NT2/D1 (cell line): ENCODE data around the gene STRN3.
"Not testable (repeated sequence)": the region's sequence is repeated elsewhere in the genome, so short reads cannot be mapped to it uniquely, and the experiment has no call there.

Source experiments
- DNase-seq: peaks from one replicate; pipeline ENCODE4 v3.0.0-alpha.2; 2011; ENCODE audit warnings: low read depth, low spot score
- H3K27me3 ChIP-seq: 2 replicates; pipeline ENCODE4 v1.6.0; 2011; ENCODE audit warnings: mild to moderate bottlenecking; ENCODE audit not compliant: insufficient read length, insufficient read depth
- H3K36me3 ChIP-seq: 2 replicates; pipeline ENCODE4 v1.6.1; 2011; ENCODE audit warnings: mild to moderate bottlenecking, low read length, mixed read lengths; ENCODE audit not compliant: insufficient read depth, insufficient read length
- H3K4me1 ChIP-seq: 2 replicates; pipeline ENCODE4 v1.5.1; 2011; ENCODE audit not compliant: insufficient read depth, insufficient read length
- H3K4me3 ChIP-seq: 2 replicates; pipeline ENCODE4 v1.5.1; 2011; ENCODE audit warnings: low read depth; ENCODE audit not compliant: insufficient read length
- H3K9ac ChIP-seq: 2 replicates; pipeline ENCODE4 v1.6.0; 2011; ENCODE audit warnings: low read depth; ENCODE audit not compliant: insufficient read length
- H3K9me3 ChIP-seq: 2 replicates; pipeline ENCODE4 v1.5.1; 2011; ENCODE audit warnings: mild to moderate bottlenecking, low read length; ENCODE audit not compliant: insufficient read depth
- SUZ12 ChIP-seq: IDR thresholded peaks from 2 replicates; pipeline ENCODE4 v1.6.1; 2011; ENCODE audit not compliant: insufficient read length, insufficient read depth; ENCODE audit errors: extremely low read depth
- YY1 ChIP-seq: IDR thresholded peaks from 2 replicates; pipeline ENCODE4 v1.6.1; 2011; ENCODE audit not compliant: insufficient read length, insufficient read depth
- ZNF274 ChIP-seq: IDR thresholded peaks from 2 replicates; pipeline ENCODE4 v1.6.1; 2011; ENCODE audit warnings: mild to moderate bottlenecking, low read depth, low read length

The STRN3 gene

DNA sequence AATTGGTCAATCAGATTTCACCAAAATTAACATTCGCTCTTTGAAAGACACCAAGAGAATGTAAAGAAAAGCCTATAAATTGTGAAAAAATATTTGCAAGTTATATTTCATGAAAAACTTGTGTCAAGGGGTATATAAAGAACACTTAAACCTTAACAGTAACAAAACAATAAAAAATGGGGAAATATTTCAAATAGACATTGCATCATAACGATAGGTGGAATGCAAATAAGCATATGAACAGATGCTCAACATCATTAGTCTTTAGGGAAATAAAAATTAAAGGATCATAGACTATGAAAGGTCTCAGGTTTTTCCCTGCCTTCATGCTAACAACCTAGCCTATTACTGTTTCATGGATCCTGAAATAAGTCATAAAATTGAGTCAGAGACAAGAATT is 87.6 kb downstream of the STRN3 start:
- H3K4me3 ChIP-seq, result no peak overlapping the region
- no peaks in the 10 kb centered on the region for H3K4me1 ChIP-seq
- H3K9ac ChIP-seq, result no peak overlapping the region
- no peaks in the 10 kb centered on the region for H3K27me3 ChIP-seq
- no peak for DNase-seq
- H3K36me3 ChIP-seq, result peaks cover 57% of the 10 kb centered on the region
- H3K9me3 ChIP-seq, result no peaks in the 10 kb centered on the region
- TF ChIP-seq SUZ12, result no peak
- no peak for TF ChIP-seq YY1
- no peak for TF ChIP-seq ZNF274

DNA sequence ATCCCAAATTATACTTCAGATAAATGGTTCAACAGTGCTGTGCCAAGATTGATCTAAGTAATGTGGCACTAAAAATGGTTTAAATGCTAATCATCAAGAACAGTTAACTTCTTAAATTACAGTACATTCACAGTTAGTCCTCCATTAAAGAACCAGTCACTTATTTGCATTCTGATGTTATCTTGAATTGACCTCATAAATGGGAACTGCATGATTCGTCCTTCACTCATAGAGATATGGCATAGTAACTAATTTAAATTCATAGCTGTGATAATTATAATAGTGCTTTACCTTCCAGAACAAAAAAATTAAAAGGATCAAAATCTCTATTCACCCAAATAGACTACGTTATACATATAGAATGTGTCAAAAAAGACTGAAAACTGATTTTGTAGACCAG is 90.7 kb downstream of the STRN3 start:
- no peaks in the 10 kb centered on the region for H3K9me3 ChIP-seq
- TF ChIP-seq YY1 (no peak), ZNF274 (no peak), SUZ12 (no peak)
- H3K4me1 ChIP-seq, result no peaks in the 10 kb centered on the region
- H3K27me3 ChIP-seq, result no peaks in the 10 kb centered on the region
- DNase-seq, result no peak
- no peak overlapping the region for H3K9ac ChIP-seq
- no peak overlapping the region for H3K4me3 ChIP-seq
- H3K36me3 ChIP-seq, result peaks cover 49% of the 10 kb centered on the region

DNA sequence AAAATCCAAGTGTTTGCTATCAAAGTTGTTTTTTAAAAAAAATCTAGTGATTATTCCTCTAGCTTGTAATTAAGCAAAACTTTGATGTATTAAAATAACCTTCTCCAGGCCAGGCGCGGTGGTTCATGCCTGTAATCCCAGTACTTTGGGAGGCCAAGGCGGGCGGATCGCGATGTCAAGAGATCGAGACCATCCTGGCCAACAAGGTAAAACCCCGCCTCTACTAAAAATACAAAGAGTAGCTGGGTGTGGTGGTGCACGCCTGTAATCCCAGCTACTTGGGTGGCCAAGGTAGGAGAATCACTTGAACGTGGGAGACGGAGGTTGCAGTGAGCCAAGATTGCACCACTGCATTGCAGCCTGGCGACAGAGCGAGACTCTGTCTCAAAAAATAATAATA is 92.2 kb downstream of the STRN3 start:
- H3K36me3 ChIP-seq, result peaks cover 44% of the 10 kb centered on the region
- H3K9me3 ChIP-seq, H3K9ac ChIP-seq, DNase-seq, H3K4me1 ChIP-seq, H3K4me3 ChIP-seq, H3K27me3 ChIP-seq: not testable (repeated sequence)

DNA sequence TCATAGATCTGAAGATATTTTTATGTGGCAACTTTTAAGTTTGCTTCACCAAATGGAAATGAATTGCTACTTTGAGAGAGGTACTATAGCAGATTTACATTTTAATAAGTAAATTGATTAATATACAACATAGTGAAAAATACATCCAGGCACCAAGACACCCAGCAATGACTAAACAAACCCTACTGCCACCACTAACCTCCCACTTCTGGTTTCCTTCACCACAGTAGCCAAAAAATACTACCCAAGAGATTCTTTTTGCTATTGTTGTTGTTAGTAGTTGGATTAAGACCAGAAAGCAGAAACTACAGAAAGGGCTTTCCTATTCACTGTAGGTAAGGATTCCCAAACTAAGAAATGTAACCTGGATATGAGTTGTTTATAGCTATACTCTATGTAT is 97.7 kb downstream of the STRN3 start:
- Histone ChIP-seq H3K9ac (no peak overlapping the region), H3K9me3 (no peaks in the 10 kb centered on the region), H3K36me3 (peaks cover 8% of the 10 kb centered on the region), H3K4me3 (no peak overlapping the region), H3K27me3 (no peaks in the 10 kb centered on the region), H3K4me1 (no peaks in the 10 kb centered on the region)
- TF ChIP-seq SUZ12, result no peak
- no peak for TF ChIP-seq YY1
- no peak for TF ChIP-seq ZNF274
- DNase-seq, result no peak

DNA sequence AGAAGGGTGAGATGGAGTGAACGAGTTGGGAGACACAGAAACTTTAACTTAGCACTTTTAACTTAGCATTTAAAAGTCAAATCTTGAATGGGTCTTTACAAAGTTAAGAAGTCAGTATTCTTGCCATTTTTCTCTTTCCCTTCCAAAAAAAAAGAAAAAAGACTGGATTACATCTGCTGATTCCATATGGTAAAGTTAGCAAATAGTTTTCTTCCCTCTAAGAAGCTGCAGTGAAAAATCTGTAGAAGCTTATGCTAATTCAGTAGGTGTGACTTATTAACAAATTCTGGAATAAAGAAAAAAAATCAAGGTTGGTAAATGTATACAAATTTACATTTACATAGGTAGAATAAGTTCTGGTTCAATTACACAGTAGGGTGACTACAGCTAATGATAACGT is 100.9 kb downstream of the STRN3 start:
- H3K36me3 ChIP-seq, result peaks cover 8% of the 10 kb centered on the region
- no peaks in the 10 kb centered on the region for H3K4me1 ChIP-seq
- no peaks in the 10 kb centered on the region for H3K9me3 ChIP-seq
- H3K27me3 ChIP-seq, result no peaks in the 10 kb centered on the region
- no peak for DNase-seq
- H3K4me3 ChIP-seq, result no peak overlapping the region
- no peak for TF ChIP-seq ZNF274
- no peak for TF ChIP-seq YY1
- no peak for TF ChIP-seq SUZ12
- no peak overlapping the region for H3K9ac ChIP-seq

DNA sequence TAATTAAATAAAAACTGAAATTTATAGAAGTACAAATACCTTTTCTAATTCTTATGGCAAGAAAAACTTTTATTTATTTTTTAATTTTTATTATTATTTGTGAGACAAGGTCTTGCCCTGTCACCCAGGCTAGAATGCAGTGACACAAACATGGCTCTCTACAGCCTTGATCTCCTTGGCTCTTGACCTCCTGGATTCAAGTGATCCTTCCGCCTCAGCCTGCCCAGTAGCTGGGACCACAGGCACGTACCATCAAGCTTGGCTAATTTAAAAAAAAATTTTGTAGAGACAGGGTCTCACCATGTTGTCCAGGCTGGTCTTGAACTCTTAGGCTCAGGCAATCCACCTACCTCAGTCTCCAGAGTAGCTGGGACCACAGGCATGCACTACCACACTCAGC is 104.4 kb downstream of the STRN3 start:
- no peak for TF ChIP-seq YY1
- TF ChIP-seq SUZ12, result no peak
- no peak for TF ChIP-seq ZNF274
- DNase-seq, result no peak
- no peaks in the 10 kb centered on the region for H3K27me3 ChIP-seq
- no peak overlapping the region for H3K4me3 ChIP-seq
- H3K9ac ChIP-seq, result no peak overlapping the region
- H3K4me1 ChIP-seq, result no peaks in the 10 kb centered on the region
- H3K9me3 ChIP-seq, result no peaks in the 10 kb centered on the region
- peaks cover 13% of the 10 kb centered on the region for H3K36me3 ChIP-seq

DNA sequence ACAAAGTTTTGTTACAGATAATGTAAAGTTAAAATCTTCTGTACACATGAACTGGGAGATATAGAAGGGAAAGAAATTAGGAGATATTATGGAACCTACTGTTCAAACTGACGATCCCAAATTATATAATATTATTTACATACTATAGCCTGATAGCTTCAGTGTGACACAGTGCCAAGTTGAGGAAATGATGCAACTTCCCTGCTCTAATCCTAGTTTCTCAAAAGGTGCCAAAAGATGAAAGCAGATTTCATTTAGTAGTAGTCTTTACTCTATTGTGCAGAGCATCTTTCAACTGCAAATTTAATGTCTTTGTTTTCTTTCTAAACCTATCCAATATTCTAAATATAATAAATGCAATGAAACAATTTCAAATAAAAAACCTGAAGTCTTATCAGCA is 104.9 kb downstream of the STRN3 start:
- TF ChIP-seq SUZ12 (no peak), YY1 (no peak), ZNF274 (no peak)
- Histone ChIP-seq H3K4me1 (no peaks in the 10 kb centered on the region), H3K27me3 (no peaks in the 10 kb centered on the region), H3K9me3 (no peaks in the 10 kb centered on the region), H3K36me3 (peaks cover 10% of the 10 kb centered on the region), H3K4me3 (no peak overlapping the region), H3K9ac (no peak overlapping the region)
- no peak for DNase-seq

DNA sequence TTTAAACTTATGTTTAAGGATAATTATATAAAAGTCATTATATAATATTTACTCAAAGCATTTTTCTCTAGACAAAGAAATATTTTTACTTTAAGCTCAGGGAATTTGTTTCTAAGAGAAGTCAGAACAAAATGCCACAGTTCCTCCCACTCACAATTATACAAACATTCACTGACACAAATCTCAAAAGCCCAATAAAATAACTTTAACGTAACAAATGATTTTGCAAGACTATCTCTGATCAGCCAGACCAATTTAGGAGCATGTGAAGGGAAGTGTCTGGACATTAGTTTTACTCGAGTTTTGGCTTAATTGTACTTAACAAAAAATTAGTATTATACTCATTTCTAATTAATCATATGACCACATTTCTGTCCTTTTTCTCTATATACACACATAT is 110.6 kb downstream of the STRN3 start:
- Histone ChIP-seq H3K27me3 (no peaks in the 10 kb centered on the region), H3K4me1 (no peaks in the 10 kb centered on the region), H3K4me3 (no peak overlapping the region), H3K9ac (no peak overlapping the region), H3K9me3 (no peaks in the 10 kb centered on the region), H3K36me3 (peaks cover 9% of the 10 kb centered on the region)
- no peak for DNase-seq
- TF ChIP-seq SUZ12, result no peak
- no peak for TF ChIP-seq ZNF274
- TF ChIP-seq YY1, result no peak
